Measurements from ENCODE around the gene ZNF619. TPM values are rescaled to one million over a fixed set of nuclear protein-coding genes. Genes with fewer than 3 reads are reported as not detected.
A peak's percentile ranks its signal among the peaks of the same experiment; 100 is the strongest.
"Not testable (repeated sequence)": the region's sequence is repeated elsewhere in the genome, so short reads cannot be mapped to it uniquely, and the experiment has no call there.

Gene ZNF619
- total RNA-seq, 1 donor from 2014 or later: 7.8 TPM

- TF ChIP-seq, protein P1, sequence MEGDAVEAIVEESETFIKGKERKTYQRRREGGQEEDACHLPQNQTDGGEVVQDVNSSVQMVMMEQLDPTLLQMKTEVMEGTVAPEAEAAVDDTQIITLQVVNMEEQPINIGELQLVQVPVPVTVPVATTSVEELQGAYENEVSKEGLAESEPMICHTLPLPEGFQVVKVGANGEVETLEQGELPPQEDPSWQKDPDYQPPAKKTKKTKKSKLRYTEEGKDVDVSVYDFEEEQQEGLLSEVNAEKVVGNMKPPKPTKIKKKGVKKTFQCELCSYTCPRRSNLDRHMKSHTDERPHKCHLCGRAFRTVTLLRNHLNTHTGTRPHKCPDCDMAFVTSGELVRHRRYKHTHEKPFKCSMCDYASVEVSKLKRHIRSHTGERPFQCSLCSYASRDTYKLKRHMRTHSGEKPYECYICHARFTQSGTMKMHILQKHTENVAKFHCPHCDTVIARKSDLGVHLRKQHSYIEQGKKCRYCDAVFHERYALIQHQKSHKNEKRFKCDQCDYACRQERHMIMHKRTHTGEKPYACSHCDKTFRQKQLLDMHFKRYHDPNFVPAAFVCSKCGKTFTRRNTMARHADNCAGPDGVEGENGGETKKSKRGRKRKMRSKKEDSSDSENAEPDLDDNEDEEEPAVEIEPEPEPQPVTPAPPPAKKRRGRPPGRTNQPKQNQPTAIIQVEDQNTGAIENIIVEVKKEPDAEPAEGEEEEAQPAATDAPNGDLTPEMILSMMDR (IDR thresholded peaks at IDR 0.05; ENCODE audit: unreplicated experiment): no peak
- Mint-ChIP-seq H3K4me1 (ENCODE audit: low read depth) (peaks cover 12% of the 10 kb centered on the region), H3K36me3 (ENCODE audit: insufficient read depth) (peaks cover 35% of the 10 kb centered on the region), H3K27ac (peak overlapping the region; percentile 73), H3K9me3 (ENCODE audit: low read depth) (no peaks in the 10 kb centered on the region), H3K27me3 (no peaks in the 10 kb centered on the region), H3K4me3 (ENCODE audit: low read depth) (no peak overlapping the region)
- no peak for DNase-seq (ENCODE audit: low spot score, unreplicated experiment)
Observed at GRCh38 chr3:40461161-40461560, 15.8 kb upstream of the ZNF619 start.

- H3K27me3 Mint-ChIP-seq; H3K27ac Mint-ChIP-seq; DNase-seq (ENCODE audit: low spot score, unreplicated experiment); H3K4me3 Mint-ChIP-seq (ENCODE audit: low read depth); H3K9me3 Mint-ChIP-seq (ENCODE audit: low read depth): not testable (repeated sequence)
- Mint-ChIP-seq H3K4me1 (ENCODE audit: low read depth) (peaks cover 12% of the 10 kb centered on the region), H3K36me3 (ENCODE audit: insufficient read depth) (peaks cover 37% of the 10 kb centered on the region)
Observed at GRCh38 chr3:40462838-40463237, 14.1 kb upstream of the ZNF619 start.

- Mint-ChIP-seq H3K27ac (no peak overlapping the region), H3K36me3 (ENCODE audit: insufficient read depth) (peaks cover 35% of the 10 kb centered on the region), H3K4me1 (ENCODE audit: low read depth) (peaks cover 8% of the 10 kb centered on the region), H3K27me3 (no peaks in the 10 kb centered on the region), H3K9me3 (ENCODE audit: low read depth) (no peaks in the 10 kb centered on the region), H3K4me3 (ENCODE audit: low read depth) (no peak overlapping the region)
- no peak for DNase-seq (ENCODE audit: low spot score, unreplicated experiment)
- TF ChIP-seq, protein P1 (IDR thresholded peaks at IDR 0.05; ENCODE audit: unreplicated experiment): no peak
Observed at GRCh38 chr3:40463579-40463978, 13.3 kb upstream of the ZNF619 start.

DNA sequence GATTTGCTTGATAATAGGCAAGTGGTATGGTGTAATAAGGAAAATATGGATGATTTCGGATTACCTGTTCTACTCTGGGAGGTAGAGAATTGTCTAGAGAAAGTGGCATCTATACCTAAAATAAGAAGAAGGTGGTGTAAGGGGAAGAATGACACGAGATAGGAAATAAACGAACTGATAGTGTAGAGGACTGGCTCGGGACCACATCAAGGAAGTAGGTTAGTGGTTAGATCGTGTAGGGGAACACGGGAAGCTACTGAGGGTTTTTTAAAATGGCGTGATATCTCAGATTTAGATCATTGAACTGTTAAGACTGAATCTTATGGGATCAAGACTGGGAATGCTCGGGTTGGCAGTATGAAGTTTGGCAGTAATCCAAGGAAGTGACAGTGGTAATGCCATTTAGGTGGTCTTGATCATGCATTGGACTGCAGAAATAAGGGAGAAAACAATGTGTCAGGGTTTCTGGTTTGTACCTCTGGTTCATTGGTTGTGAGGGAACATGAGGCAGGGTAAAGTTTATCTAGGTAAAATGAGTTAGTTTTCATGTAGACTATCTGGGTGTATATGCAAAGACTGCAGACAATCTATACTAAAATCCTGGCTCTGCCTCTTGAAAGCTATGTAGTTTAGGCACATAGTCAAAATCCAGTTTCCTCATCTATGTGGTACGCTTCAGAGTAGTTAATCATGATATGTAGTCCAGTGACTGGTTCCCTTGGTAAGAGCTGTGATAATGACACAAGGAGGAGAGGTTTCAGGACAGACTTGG lies 12.4 kb upstream of the ZNF619 start:
- Mint-ChIP-seq H3K27ac (peak overlapping the region; percentile 83), H3K9me3 (ENCODE audit: low read depth) (no peaks in the 10 kb centered on the region), H3K4me3 (ENCODE audit: low read depth) (no peak overlapping the region), H3K36me3 (ENCODE audit: insufficient read depth) (peaks cover 28% of the 10 kb centered on the region), H3K4me1 (ENCODE audit: low read depth) (peaks cover 6% of the 10 kb centered on the region), H3K27me3 (no peaks in the 10 kb centered on the region)
- no peak for DNase-seq (ENCODE audit: low spot score, unreplicated experiment)
- TF ChIP-seq, protein P1 (IDR thresholded peaks at IDR 0.05; ENCODE audit: unreplicated experiment): no peak

- no peaks in the 10 kb centered on the region for H3K27me3 Mint-ChIP-seq
- DNase-seq (ENCODE audit: low spot score, unreplicated experiment): no peak
Observed at GRCh38 chr3:40465111-40465407, 11.9 kb upstream of the ZNF619 start.

More at GRCh38 chr3:40465111-40465407, 11.9 kb upstream of the ZNF619 start:
- Mint-ChIP-seq H3K9me3 (ENCODE audit: low read depth) (no peaks in the 10 kb centered on the region), H3K4me1 (ENCODE audit: low read depth) (peaks cover 6% of the 10 kb centered on the region), H3K36me3 (ENCODE audit: insufficient read depth) (peaks cover 28% of the 10 kb centered on the region), H3K4me3 (ENCODE audit: low read depth) (no peak overlapping the region), H3K27ac (peak overlapping the region; percentile 83)
- TF ChIP-seq, protein P1 (IDR thresholded peaks at IDR 0.05; ENCODE audit: unreplicated experiment): no peak

Data from progenitor cell of endocrine pancreas (in vitro differentiated cells).